ENCODE data around the gene NFE2L2. TPM values are rescaled to one million over a fixed set of nuclear protein-coding genes. Genes with fewer than 3 reads are reported as not detected.
"Not testable (repeated sequence)": the region's sequence is repeated elsewhere in the genome, so short reads cannot be mapped to it uniquely, and the experiment has no call there.

NFE2L2 gene
- total and polyA plus RNA-seq, 2 donors = 46.6 to 91.7 TPM

GRCh38 chr2:177235855-177236437 is 28.6 kb downstream of the NFE2L2 start:
- no peak for DNase-seq (ENCODE audit: low read depth in 6 of 9, low spot score in 9 of 9)
- H3K4me3 ChIP-seq (ENCODE audit: low read length in 2 of 2) = no peak overlapping the region
- H3K9me3 ChIP-seq (ENCODE audit: control insufficient read depth in 2 of 2, insufficient read depth in 1 of 2, low read length in 1 of 2) = peaks cover 0 to 4% of the 10 kb centered on the region in 2 donors
- H3K27ac ChIP-seq (ENCODE audit: low read depth in 1 of 2, low read length in 1 of 2) = no peak overlapping the region
- 98% methylated on average over 6 of the region's 6 CpGs for WGBS
- peaks cover 3 to 12% of the 10 kb centered on the region in 2 donors for H3K4me1 ChIP-seq (ENCODE audit: control insufficient read depth in 2 of 2, insufficient read depth in 2 of 2, low read length in 2 of 2)
- H3K27me3 ChIP-seq (ENCODE audit: control insufficient read depth in 2 of 2, insufficient read depth in 1 of 2, low read length in 1 of 2) = no peaks in the 10 kb centered on the region
- peaks cover 12 to 44% of the 10 kb centered on the region in 2 donors for H3K36me3 ChIP-seq (ENCODE audit: control insufficient read depth in 2 of 2, insufficient read depth in 2 of 2, low read length in 1 of 2)

- Histone ChIP-seq H3K27me3 (ENCODE audit: control insufficient read depth in 2 of 2, insufficient read depth in 1 of 2, low read length in 1 of 2) (no peaks in the 10 kb centered on the region), H3K27ac (ENCODE audit: low read depth in 1 of 2, low read length in 1 of 2) (no peak overlapping the region), H3K4me3 (ENCODE audit: low read length in 2 of 2) (no peak overlapping the region), H3K9me3 (ENCODE audit: control insufficient read depth in 2 of 2, insufficient read depth in 1 of 2, low read length in 1 of 2) (peaks cover 0 to 4% of the 10 kb centered on the region in 2 donors), H3K4me1 (ENCODE audit: control insufficient read depth in 2 of 2, insufficient read depth in 2 of 2, low read length in 2 of 2) (peaks cover 0 to 3% of the 10 kb centered on the region in 2 donors), H3K36me3 (ENCODE audit: control insufficient read depth in 2 of 2, insufficient read depth in 2 of 2, low read length in 1 of 2) (peaks cover 19 to 58% of the 10 kb centered on the region in 2 donors)
- no peak for DNase-seq (ENCODE audit: low read depth in 6 of 9, low spot score in 9 of 9)
Measured at GRCh38 chr2:177234267-177234666, 30.3 kb downstream of the NFE2L2 start.

DNA sequence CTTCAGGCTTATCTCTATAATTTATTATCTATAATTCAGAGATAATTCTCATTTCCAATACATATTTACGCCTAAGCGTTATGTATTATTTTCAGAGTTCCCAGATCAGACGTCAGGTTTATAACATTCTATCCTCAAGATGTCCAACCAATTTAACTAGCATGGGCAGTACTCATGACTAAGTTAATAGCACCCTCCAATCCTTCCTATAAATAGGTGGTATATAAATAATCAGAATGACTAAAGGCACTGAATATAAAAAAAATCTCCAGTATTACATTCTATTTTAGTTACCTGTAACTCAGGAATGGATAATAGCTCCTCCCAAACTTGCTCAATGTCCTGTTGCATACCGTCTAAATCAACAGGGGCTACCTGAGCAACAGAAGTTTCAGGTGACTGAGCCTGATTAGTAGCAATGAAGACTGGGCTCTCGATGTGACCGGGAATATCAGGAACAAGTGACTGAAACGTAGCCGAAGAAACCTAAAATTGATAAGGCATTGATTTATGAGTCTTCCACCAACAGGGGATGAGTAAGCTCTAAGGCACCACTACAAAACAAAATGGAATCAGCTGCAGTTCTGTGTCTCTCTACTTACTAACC is 32.3 kb downstream of the NFE2L2 start:
- no peak overlapping the region for H3K27ac ChIP-seq (ENCODE audit: low read depth in 1 of 2, low read length in 1 of 2)
- peaks cover 20 to 70% of the 10 kb centered on the region in 2 donors for H3K36me3 ChIP-seq (ENCODE audit: control insufficient read depth in 2 of 2, insufficient read depth in 2 of 2, low read length in 1 of 2)
- H3K4me3 ChIP-seq (ENCODE audit: low read length in 2 of 2) = no peak overlapping the region
- no peaks in the 10 kb centered on the region for H3K4me1 ChIP-seq (ENCODE audit: control insufficient read depth in 2 of 2, insufficient read depth in 2 of 2, low read length in 2 of 2)
- no peaks in the 10 kb centered on the region for H3K27me3 ChIP-seq (ENCODE audit: control insufficient read depth in 2 of 2, insufficient read depth in 1 of 2, low read length in 1 of 2)
- WGBS = 98% methylated on average over 8 of the region's 8 CpGs
- peaks cover 0 to 4% of the 10 kb centered on the region in 2 donors for H3K9me3 ChIP-seq (ENCODE audit: control insufficient read depth in 2 of 2, insufficient read depth in 1 of 2, low read length in 1 of 2)
- no peak for DNase-seq (ENCODE audit: low read depth in 6 of 9, low spot score in 9 of 9)

GRCh38 chr2:177231270-177231669 is 33.3 kb downstream of the NFE2L2 start:
- DNase-seq (ENCODE audit: low read depth in 6 of 9, low spot score in 9 of 9) = no peak
- Histone ChIP-seq H3K27me3 (ENCODE audit: control insufficient read depth in 2 of 2, insufficient read depth in 1 of 2, low read length in 1 of 2) (no peaks in the 10 kb centered on the region), H3K36me3 (ENCODE audit: control insufficient read depth in 2 of 2, insufficient read depth in 2 of 2, low read length in 1 of 2) (peaks cover 20 to 70% of the 10 kb centered on the region in 2 donors), H3K27ac (ENCODE audit: low read depth in 1 of 2, low read length in 1 of 2) (no peak overlapping the region), H3K9me3 (ENCODE audit: control insufficient read depth in 2 of 2, insufficient read depth in 1 of 2, low read length in 1 of 2) (peaks cover 0 to 4% of the 10 kb centered on the region in 2 donors), H3K4me1 (ENCODE audit: control insufficient read depth in 2 of 2, insufficient read depth in 2 of 2, low read length in 2 of 2) (no peaks in the 10 kb centered on the region), H3K4me3 (ENCODE audit: low read length in 2 of 2) (no peak overlapping the region)
- 96% methylated on average over 3 of the region's 3 CpGs for WGBS

DNA sequence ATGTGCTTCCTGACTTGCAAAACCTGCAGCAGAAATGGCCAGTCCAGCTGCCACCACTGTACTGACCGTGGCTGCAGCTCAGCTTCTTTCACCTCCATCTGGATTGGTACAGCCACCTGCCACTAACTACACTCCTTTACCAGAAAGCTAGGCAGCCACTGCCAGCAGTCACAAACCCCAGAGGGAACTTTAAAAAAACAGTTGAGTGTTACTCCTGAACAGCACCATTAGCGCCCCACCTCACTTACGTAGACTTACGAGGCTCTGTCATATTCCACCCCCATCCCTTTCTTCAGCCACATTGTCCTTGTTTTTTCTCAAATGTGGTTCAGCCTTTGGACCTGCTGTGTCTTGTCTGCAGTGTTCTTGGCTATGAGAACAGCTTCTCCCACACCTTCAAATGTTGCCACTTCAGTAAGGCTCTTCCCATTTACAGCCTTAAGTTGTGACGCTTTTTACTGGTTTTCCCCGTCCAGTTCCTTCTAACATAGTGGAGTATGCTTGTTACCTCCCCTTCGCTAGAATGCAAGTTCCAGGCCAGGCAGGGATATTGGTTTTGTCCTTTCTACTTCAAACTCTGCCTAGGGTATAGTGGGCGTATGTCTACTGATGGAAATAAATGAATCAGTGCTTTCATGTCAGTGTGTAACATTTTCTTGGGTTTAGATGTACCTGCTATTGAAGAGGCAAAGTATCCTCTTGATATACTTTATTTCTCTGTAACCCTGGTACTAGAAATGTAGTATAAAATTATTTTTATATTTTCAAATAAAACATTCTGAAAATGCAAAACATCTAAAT is 34.9 kb downstream of the NFE2L2 start:
- H3K9me3 ChIP-seq (ENCODE audit: control insufficient read depth in 2 of 2, insufficient read depth in 1 of 2, low read length in 1 of 2) = no peaks in the 10 kb centered on the region
- no peak overlapping the region for H3K4me3 ChIP-seq (ENCODE audit: low read length in 2 of 2)
- WGBS = 98% methylated on average over 8 of the region's 8 CpGs
- no peaks in the 10 kb centered on the region for H3K4me1 ChIP-seq (ENCODE audit: control insufficient read depth in 2 of 2, insufficient read depth in 2 of 2, low read length in 2 of 2)
- no peak overlapping the region for H3K27ac ChIP-seq (ENCODE audit: low read depth in 1 of 2, low read length in 1 of 2)
- H3K36me3 ChIP-seq (ENCODE audit: control insufficient read depth in 2 of 2, insufficient read depth in 2 of 2, low read length in 1 of 2) = peaks cover 20 to 68% of the 10 kb centered on the region in 2 donors
- no peak for DNase-seq (ENCODE audit: low read depth in 6 of 9, low spot score in 9 of 9)
- H3K27me3 ChIP-seq (ENCODE audit: control insufficient read depth in 2 of 2, insufficient read depth in 1 of 2, low read length in 1 of 2) = no peaks in the 10 kb centered on the region

DNA sequence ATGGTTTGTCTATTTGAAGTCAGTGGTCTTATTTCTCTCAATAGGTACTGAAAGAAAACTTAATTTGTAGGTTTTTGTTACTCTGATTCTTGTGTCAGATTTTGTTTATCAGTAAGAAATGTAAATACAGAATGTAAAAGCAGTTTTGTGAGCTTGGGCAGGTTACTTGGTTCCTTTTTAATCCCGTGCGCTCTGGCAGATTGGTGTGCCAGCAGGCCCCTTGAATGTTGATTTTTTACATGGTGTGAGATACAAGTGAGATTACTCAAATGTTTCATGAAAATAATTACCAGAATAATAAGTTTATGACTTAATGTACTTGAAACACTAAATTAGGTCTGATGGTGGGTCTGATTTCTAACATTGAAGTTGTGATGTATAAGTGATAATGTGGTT is 38.6 kb downstream of the NFE2L2 start:
- Histone ChIP-seq H3K4me1 (ENCODE audit: control insufficient read depth in 2 of 2, insufficient read depth in 2 of 2, low read length in 2 of 2) (no peaks in the 10 kb centered on the region), H3K36me3 (ENCODE audit: control insufficient read depth in 2 of 2, insufficient read depth in 2 of 2, low read length in 1 of 2) (peaks cover 15 to 64% of the 10 kb centered on the region in 2 donors), H3K27me3 (ENCODE audit: control insufficient read depth in 2 of 2, insufficient read depth in 1 of 2, low read length in 1 of 2) (no peaks in the 10 kb centered on the region), H3K27ac (ENCODE audit: low read depth in 1 of 2, low read length in 1 of 2) (no peak overlapping the region), H3K4me3 (ENCODE audit: low read length in 2 of 2) (no peak overlapping the region), H3K9me3 (ENCODE audit: control insufficient read depth in 2 of 2, insufficient read depth in 1 of 2, low read length in 1 of 2) (no peaks in the 10 kb centered on the region)
- DNase-seq (ENCODE audit: low read depth in 6 of 9, low spot score in 9 of 9) = no peak
- 97% methylated on average over 2 of the region's 2 CpGs for WGBS

GRCh38 chr2:177223436-177223835 is 41.1 kb downstream of the NFE2L2 start:
- not testable (repeated sequence) for H3K4me3 ChIP-seq (ENCODE audit: low read length in 2 of 2); H3K27me3 ChIP-seq (ENCODE audit: control insufficient read depth in 2 of 2, insufficient read depth in 1 of 2, low read length in 1 of 2); DNase-seq (ENCODE audit: low read depth in 6 of 9, low spot score in 9 of 9); H3K4me1 ChIP-seq (ENCODE audit: control insufficient read depth in 2 of 2, insufficient read depth in 2 of 2, low read length in 2 of 2); H3K27ac ChIP-seq (ENCODE audit: low read depth in 1 of 2, low read length in 1 of 2); H3K9me3 ChIP-seq (ENCODE audit: control insufficient read depth in 2 of 2, insufficient read depth in 1 of 2, low read length in 1 of 2)
- H3K36me3 ChIP-seq (ENCODE audit: control insufficient read depth in 2 of 2, insufficient read depth in 2 of 2, low read length in 1 of 2) = peaks cover 8 to 66% of the 10 kb centered on the region in 2 donors

- H3K4me1 ChIP-seq (ENCODE audit: control insufficient read depth in 2 of 2, insufficient read depth in 2 of 2, low read length in 2 of 2) = no peaks in the 10 kb centered on the region
- 98% methylated on average over 3 of the region's 3 CpGs for WGBS
- H3K27me3 ChIP-seq (ENCODE audit: control insufficient read depth in 2 of 2, insufficient read depth in 1 of 2, low read length in 1 of 2) = no peaks in the 10 kb centered on the region
- no peak overlapping the region for H3K4me3 ChIP-seq (ENCODE audit: low read length in 2 of 2)
- H3K27ac ChIP-seq (ENCODE audit: low read depth in 1 of 2, low read length in 1 of 2) = no peak overlapping the region
- H3K36me3 ChIP-seq (ENCODE audit: control insufficient read depth in 2 of 2, insufficient read depth in 2 of 2, low read length in 1 of 2) = peaks cover 19 to 73% of the 10 kb centered on the region in 2 donors
- DNase-seq (ENCODE audit: low read depth in 6 of 9, low spot score in 9 of 9) = no peak
- H3K9me3 ChIP-seq (ENCODE audit: control insufficient read depth in 2 of 2, insufficient read depth in 1 of 2, low read length in 1 of 2) = no peaks in the 10 kb centered on the region
Measured at GRCh38 chr2:177221970-177222369, 42.6 kb downstream of the NFE2L2 start.

- H3K27ac ChIP-seq (ENCODE audit: low read depth in 1 of 2, low read length in 1 of 2) = no peak overlapping the region
- no peak overlapping the region for H3K4me3 ChIP-seq (ENCODE audit: low read length in 2 of 2)
- peaks cover 0 to 3% of the 10 kb centered on the region in 2 donors for H3K4me1 ChIP-seq (ENCODE audit: control insufficient read depth in 2 of 2, insufficient read depth in 2 of 2, low read length in 2 of 2)
- H3K27me3 ChIP-seq (ENCODE audit: control insufficient read depth in 2 of 2, insufficient read depth in 1 of 2, low read length in 1 of 2) = no peaks in the 10 kb centered on the region
- no peaks in the 10 kb centered on the region for H3K9me3 ChIP-seq (ENCODE audit: control insufficient read depth in 2 of 2, insufficient read depth in 1 of 2, low read length in 1 of 2)
- H3K36me3 ChIP-seq (ENCODE audit: control insufficient read depth in 2 of 2, insufficient read depth in 2 of 2, low read length in 1 of 2) = peaks cover 22 to 77% of the 10 kb centered on the region in 2 donors
- no peak for DNase-seq (ENCODE audit: low read depth in 6 of 9, low spot score in 9 of 9)
- WGBS = 98% methylated on average over 3 of the region's 3 CpGs
Measured at GRCh38 chr2:177221534-177221933, 43.0 kb downstream of the NFE2L2 start.
